HG03280 (cell line): ENCODE data around the gene SGIP1.
"Not testable (repeated sequence)": the region's sequence is repeated elsewhere in the genome, so short reads cannot be mapped to it uniquely, and the experiment has no call there.

Experiments used
- ATAC-seq: cut with Tn5 transposase; IDR thresholded peaks from one replicate; pipeline ENCODE4 v1.9.1; 2021; ENCODE audit warnings: mild to moderate bottlenecking, moderate library complexity; ENCODE audit not compliant: unreplicated experiment

SGIP1 gene

GRCh38 chr1:66758241-66758755 is 224.3 kb downstream of the SGIP1 start:
- peak; percentile 100 for ATAC-seq

DNA sequence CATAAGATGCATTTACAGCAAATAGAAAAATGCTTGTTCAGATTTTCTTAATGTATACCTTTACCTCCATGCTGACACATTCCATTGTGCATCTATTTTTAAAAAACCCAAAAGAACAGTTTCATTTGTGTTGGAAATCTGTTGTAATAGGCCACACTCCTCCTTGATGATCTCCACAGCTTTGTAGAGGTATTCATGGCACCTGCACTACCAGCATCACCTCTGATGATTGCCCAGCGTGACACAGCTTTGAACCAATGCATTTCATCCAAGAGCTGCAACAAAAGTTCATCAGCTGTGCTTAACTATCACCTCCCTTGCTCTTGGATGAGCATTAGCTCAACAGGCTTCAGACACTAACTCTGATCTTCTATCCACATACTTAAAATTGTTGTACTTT is 226.6 kb downstream of the SGIP1 start:
- ATAC-seq, result no peak

- ATAC-seq, result no peak
These were observed 227.3 kb downstream of the SGIP1 start for GRCh38 chr1:66761221-66761620.

DNA sequence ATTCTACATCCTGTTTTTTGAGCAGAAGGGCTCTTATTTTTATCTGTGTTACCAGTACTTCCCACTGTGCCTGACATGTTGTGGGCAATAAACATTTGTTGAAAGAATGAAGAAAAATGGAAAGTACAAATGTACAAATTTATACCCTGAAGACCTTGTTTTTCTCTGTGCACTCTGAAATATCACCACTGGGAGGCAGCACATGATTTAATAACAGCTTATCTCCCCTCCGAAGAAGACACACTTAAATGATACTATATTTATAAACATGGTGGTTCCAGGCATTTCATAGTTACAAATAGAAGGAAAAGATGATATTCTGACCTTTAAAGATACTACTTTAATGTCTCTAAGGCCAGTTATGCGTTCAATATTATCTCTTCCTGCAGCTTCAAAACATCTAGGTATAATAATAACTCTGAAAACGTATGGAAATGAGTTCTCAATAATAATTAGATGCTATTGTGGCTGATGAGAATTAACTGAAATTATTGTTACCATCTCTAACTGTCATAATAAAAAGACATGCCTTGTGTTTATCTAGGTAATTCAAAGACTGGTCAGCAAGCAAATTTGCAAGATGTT is 231.1 kb downstream of the SGIP1 start:
- peak; percentile 73 for ATAC-seq

DNA sequence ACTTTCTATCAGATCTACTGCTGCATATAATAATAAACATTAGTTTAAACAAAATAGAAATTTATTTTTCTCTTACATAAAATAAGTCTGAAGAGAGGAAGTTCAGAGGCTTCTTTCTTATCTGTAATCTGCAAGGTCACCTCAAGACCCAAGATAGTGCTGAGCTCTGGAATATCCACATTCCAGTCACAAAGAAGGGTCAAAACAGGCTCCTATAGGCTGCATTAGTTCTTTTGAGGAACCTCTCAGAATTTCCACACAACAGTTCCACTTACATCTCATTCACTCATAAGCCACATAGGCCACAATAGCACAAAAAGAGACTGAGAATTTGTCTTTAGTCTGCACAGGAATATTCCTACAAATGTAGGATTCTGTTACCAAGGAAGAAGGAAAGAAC is 233.7 kb downstream of the SGIP1 start:
- no peak for ATAC-seq

DNA sequence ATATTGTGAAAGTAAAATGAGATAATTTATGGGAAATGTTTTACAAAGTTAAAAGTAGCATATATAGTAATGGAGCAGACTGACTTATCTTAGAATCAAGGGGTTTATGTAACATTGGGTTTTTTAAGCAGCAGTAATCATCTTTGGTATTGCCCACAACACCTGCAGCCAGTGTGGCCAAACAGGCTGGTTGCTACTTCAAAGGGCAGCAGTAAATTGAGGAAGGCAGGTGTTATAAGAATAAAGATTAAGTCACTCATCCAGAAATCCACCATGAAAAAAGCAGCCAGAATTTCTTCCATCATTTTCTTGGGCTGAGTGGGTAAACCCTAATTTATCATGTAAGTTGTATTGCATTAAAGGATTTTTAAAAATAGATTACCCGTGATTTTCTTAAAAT is 235.0 kb downstream of the SGIP1 start:
- ATAC-seq, result no peak

DNA sequence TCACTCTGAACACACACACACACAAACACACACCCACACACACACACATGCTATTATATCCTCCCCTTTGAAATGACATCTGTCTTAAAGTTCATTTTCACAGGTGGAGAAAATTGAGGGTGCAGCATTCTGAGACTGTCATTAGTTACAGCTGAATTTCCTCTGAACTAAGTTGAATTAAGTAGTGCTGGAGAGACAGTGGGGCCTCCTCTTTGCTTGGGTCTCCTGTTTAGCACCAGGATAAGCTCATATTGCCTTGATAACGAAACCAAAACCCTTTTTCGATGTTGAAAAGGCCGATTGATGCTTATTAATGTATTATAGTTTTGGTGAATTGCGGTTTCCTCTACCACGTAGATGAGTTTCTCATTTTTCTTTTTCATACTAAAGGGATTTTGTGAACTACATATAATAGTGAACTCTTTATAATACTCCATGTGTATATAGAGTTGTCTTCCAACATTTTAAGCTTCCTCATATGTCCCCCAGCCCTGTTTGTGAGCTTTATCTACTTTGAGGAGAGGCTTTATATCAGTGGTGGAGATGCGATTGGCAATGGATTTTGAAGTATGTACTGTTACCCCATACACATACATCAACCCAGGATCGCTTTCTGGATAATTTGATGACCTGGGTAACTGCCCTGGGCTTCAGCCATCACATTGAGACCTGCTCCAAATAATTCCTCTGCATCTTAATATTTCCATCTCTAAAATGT is 235.7 kb downstream of the SGIP1 start:
- no peak for ATAC-seq

DNA sequence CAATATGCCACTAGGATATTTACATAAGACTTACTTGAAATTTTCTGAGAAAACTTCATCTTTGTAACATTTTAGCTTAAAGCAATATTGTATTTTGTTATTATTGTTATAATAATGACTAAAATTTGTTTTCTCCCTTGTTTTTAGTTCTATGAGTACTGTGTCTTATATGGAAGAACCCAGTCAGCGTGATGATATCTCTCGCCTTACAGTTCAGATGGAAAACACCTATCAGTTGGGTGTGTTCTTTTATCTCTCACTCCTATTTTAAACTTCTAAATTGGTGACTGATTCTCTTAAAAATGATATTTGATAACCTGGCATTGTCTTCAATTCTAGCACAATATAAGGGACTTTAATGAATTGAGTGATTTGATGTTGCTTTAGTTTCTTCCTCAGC is 236.3 kb downstream of the SGIP1 start:
- ATAC-seq, result no peak

DNA sequence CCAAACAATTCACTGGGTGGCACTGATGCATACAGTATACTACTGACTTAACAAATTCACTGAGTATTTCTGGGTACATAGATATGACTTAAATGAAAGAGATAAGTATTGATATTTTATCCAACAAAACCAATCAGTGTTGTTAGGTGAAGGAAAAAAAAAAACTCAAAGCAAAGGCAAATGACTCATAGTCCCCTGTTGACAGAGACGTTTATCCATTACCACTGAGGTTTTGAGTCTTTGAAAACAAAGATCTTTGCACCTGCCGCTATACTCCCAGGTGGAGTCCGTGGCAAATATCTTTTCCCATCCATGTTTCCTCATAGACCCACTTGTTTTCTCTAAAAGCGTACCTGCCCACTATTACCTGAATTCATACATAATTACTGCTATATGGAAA is 236.7 kb downstream of the SGIP1 start:
- ATAC-seq, result no peak

DNA sequence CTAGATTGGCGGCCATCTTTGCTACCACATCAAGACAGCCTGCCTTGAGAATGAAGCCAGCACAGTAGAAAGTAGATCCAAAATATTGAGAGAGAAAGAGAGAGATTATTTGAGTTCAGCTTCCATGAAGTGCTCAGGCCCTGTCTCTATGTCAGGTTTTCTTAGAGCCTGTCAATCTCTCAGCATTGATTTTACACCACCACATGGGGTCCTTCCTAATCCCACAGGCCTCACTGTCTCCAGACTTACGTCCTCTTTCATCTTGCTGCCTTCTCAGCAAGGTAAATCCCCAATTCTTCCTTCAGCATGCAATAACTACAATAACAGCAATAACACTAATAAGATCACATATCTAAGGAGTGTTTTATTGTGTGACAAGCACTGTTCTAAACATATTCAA is 239.3 kb downstream of the SGIP1 start:
- no peak for ATAC-seq

- no peak for ATAC-seq
These were observed 240.5 kb downstream of the SGIP1 start for GRCh38 chr1:66774438-66774837.

DNA sequence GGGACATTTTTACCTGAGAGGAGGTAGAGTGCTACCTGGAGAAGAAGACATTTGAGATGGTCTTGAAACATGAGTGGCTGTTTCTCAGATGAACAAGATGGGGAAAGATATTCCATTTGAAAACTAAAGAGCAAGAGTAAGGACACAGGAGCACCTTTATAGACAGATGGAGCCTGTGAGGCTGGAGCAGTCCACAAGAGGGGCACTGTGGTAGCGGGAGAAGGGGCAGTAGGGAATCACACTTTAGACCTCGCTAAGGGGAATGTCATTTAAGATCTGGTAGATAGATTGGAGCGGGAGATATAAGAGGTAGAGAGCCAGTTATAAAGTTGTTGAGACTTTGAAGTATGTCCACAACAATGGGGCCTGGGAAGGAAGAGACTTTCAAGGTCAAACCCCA is 241.7 kb downstream of the SGIP1 start:
- ATAC-seq, result no peak

DNA sequence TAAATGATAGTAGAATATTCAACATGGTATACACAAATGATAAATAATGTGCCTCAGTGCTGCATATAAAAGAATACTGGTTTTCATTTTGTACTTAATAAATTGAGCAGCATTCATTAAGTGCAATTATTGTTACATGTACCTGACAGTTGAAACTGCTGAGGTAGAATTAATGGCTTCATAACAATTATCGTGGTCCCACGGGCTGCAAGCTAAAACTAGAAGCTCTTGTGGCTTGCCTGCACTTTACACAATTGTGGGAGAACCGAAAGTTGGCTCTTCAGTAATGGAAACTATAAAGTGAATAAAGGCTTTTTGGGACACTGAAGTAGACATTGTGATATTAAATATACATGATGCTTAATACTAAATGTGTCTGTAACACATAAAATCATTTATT is 243.9 kb downstream of the SGIP1 start:
- no peak for ATAC-seq

DNA sequence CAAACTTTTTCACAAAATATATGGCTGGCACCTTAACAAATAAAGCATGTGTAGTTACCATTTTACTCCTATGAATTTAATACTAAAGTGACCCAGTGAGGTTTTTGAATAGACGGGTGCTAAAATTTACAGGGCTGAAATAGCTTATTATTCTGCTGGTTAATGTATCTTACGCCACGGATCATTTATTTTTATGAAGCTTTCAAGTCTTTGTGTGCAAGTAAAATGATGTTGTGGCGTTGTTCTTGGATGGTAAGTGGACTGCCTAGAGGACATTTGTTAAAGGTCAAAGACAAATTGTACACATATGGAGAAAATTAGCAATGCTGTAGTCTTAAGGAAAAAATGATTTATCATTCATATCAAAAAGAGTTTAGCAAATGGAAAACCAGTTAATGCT is 244.3 kb downstream of the SGIP1 start:
- ATAC-seq, result no peak

- no peak for ATAC-seq
These were observed 245.0 kb downstream of the SGIP1 start for GRCh38 chr1:66778969-66779368.

DNA sequence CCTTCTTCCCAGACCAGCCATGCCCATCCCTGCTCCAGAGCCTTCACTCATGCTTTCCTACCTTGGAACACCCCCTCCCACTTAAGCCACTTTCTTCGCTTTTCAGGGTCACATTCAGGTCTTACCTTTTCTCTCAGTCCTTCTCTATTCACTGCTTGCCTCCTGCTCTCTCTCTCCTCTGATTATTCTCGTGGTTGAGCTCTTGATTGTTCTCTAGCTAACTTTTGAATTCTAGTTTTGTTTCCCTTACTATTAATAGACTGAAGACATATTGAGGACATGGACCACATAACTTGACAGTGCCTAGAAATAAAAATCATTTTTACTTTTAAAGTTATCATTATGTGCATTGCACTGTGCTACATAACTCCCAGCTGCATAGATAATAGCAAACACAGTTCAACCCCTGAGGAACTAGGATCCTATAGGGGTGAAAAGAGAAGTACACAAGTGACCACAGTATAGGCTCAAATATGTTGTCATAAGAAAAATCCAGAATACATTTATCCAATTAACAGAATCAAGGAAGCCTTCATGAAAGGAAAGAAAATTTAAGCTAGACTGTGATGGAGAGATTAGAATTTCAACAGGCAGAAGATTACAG is 245.6 kb downstream of the SGIP1 start:
- no peak for ATAC-seq

- ATAC-seq, result not testable (repeated sequence)
These were observed 251.8 kb downstream of the SGIP1 start for GRCh38 chr1:66785800-66786199.

DNA sequence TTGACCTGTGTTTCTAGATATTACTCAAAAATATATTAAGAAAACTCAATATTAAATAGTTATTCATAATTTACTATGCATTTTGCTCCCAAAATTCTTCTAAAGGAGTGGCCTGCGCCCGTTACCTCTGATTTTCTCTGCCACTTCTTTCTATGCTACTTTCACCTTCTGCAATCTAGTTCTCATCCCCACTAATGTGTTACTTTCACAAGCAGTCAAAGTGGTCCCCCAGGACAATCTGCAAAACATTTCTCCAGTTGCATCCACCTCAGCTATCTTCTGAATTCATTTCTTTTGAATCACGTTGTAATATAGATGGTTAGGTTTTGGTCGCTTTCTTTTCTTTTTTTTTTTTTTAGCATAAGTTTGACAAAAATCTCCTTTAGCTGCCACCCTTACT is 253.7 kb downstream of the SGIP1 start:
- ATAC-seq, result no peak

DNA sequence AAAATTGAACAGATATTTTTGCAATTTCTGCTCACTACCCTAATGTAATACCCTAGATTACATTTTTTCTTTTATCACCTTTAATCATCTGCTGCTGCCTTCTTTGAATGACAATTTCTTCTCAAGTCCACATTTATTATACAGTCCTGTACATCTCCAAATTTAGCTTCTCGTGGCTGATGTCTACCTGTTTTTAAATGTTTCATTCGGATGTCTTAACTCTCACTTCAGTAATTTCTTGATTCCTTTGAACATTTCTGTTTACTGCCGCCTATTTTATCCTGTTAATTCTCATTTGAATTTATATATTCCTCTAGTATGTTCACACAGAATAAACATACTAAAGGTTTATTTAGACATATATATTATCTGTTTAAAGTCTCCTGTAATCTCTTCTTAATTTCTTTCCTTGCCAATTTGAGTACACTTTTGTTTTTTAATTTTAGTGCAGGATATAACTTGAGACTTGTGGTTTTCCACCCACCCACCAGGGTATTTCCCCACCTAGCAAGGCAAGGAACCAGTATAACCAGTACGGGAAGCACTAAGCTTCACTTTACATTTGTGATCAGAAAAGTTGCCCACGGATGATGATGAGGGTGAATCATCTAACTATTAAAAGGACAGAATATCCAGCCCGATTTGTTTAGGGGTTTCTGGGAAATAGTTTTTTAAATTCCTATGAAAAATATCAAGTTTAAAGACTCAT is 254.4 kb downstream of the SGIP1 start:
- ATAC-seq, result no peak

- no peak for ATAC-seq
These were observed 258.0 kb downstream of the SGIP1 start for GRCh38 chr1:66791621-66792610.
